Mucosa of descending colon (tissue), 3 donors: Measurements from ENCODE around the gene SSTR3. TPM values are rescaled to one million over a fixed set of nuclear protein-coding genes. Genes with fewer than 3 reads are reported as not detected.

Source experiments
- ATAC-seq: fragments of 200-7000 bp; cut with Tn5 transposase; one replicate; pipeline ENCODE4 v1.9.1; 2020; ENCODE audit warnings: mild to moderate bottlenecking, moderate library complexity
- DNase-seq, 3 donors: peaks; one replicate each; pipeline ENCODE4 v3.0.0-alpha.2; 2020
- H3K36me3 ChIP-seq: fragments of 200-600 bp; one replicate; pipeline ENCODE4 v1.8.0; 2021; ENCODE audit warnings: low read depth, mild to moderate bottlenecking
- H3K4me1 ChIP-seq: fragments of 200-600 bp; one replicate; pipeline ENCODE4 v1.8.0; 2021; ENCODE audit warnings: low read depth, mild to moderate bottlenecking
- H3K4me3 ChIP-seq: fragments of 200-600 bp; one replicate; pipeline ENCODE4 v1.8.0; 2021; ENCODE audit warnings: mild to moderate bottlenecking
- H3K9me3 ChIP-seq: fragments of 200-600 bp; one replicate; pipeline ENCODE4 v1.8.0; 2021; ENCODE audit warnings: mild to moderate bottlenecking
- CTCF ChIP-seq: fragments of 200-600 bp; IDR thresholded peaks from one replicate; pipeline ENCODE4 v1.8.0; 2022; ENCODE audit warnings: antibody characterized with exemption, mild to moderate bottlenecking
- intact Hi-C, 2 donors: fragments of 100-400 bp; cut with DNase I in 1 of 2; cut with micrococcal nuclease in 1 of 2; formaldehyde crosslinking; loops; one replicate each; pipeline versions ENCODE4 v1.11.0 to v1.11.1; 2022; cut with DNase I, micrococcal nuclease
- total RNA-seq, 3 donors: library from RNA; stranded (reverse); fragmentation: NEBNext Ultra II Directional in 2 of 3; extraction: Animal tissue kit (Norgen Biotek cat#: 25700) in 2 of 3; gene quantifications; one replicate each; pipeline versions ENCODE4 v1.2.1 to v1.2.4, GENCODE V29; 2021 to 2023
- donor health status: DM: no; HTN: no; CAD: no; lungs with moderate emphysema.
- donor health status: DM: no; HTN: no; CAD: no.
- donor health status: DM: no; HTN: yes; CAD: no.

Gene SSTR3
- total RNA-seq, 3 donors from 2014 or later = 0.09 to 0.10 TPM; not detected in 1

GRCh38 chr22:37165066-37165465 lies 47.2 kb downstream of the SSTR3 start:
- Histone ChIP-seq H3K4me3 (no peak overlapping the region), H3K4me1 (peaks cover 21% of the 10 kb centered on the region), H3K36me3 (no peaks in the 10 kb centered on the region), H3K9me3 (no peaks in the 10 kb centered on the region)
- intact Hi-C loops = no loop called here
- ATAC-seq (no peak), DNase-seq (peak in 2 of 3 donors; percentile 21 to 24)
- no peak for TF ChIP-seq CTCF

- ATAC-seq (no peak), DNase-seq (no peak)
- intact Hi-C loops = no loop called here
- TF ChIP-seq CTCF = no peak
- Histone ChIP-seq H3K36me3 (no peaks in the 10 kb centered on the region), H3K9me3 (no peaks in the 10 kb centered on the region), H3K4me3 (no peak overlapping the region), H3K4me1 (peaks cover 21% of the 10 kb centered on the region)
Observed at GRCh38 chr22:37164505-37164887, 47.8 kb downstream of the SSTR3 start.

DNA sequence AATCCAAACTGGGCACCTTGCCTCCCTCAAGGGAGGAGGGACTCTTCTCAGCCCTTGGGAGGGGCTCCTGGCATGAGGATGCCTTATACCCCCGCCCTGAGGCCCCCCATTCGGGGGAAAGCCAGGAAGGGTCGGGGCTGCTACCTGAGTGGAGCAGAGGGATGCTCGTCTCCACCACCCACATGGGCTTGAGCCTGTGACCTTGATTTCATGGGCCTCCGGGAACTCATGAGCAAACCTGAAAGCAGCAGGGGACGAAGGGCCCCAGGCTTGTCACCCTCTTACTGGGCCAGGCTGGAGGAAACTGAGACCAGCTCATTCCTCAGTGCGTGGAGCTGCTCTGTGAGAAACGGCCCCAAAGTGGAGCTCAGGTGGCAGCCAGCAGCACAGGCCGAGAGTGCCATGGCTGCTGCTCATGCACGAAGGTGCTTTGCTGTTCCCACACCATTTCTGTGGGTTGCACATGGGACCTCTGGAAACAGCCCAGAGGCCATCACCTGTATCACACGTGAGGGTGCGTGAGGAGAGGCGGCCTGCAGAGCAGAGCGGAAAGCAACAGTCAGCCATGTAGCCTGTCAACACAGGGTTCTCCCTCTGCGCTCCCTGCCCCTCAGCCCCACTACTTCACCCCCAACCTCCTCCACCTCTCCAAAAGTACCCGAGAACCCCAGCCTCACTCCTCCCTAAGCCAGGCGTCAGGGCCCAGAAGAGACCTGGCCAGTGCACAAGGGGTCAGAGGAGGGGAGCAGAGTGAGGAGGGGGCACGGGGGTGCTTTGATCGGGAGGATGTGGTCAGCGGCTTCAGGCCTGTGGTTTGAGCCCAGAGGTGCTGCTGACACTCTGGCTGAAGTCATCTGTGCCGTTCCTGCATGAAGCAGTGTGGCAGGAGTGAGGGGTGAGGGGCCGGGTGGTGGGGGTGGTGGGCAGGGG lies 48.4 kb downstream of the SSTR3 start:
- Histone ChIP-seq H3K36me3 (no peaks in the 10 kb centered on the region), H3K4me3 (no peak overlapping the region), H3K4me1 (peaks cover 21% of the 10 kb centered on the region), H3K9me3 (no peaks in the 10 kb centered on the region)
- ATAC-seq (no peak), DNase-seq (peak in 2 of 3 donors; percentile 48 to 65)
- intact Hi-C loops = no loop called here
- TF ChIP-seq CTCF = no peak

DNA sequence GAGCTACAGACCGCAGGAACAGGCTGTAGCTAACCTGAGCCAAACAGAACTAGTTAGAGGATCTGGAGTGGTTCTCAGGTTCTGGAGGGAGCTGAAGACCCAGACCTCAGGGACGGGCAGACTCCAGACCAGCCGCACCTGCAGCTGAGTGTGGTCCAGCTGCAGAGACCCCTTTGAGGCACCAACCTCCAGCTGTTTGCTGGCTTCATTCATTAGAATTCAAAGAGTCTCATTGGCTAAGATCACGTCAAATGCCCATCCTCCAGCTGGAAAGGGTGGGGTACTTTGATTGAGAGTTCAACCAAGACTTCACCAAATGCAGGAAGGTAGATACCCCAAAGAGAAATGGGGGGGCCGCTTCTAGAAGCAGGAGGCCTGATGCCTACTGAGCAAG lies 49.2 kb downstream of the SSTR3 start:
- H3K9me3 ChIP-seq = no peaks in the 10 kb centered on the region
- ATAC-seq = no peak
- no peaks in the 10 kb centered on the region for H3K36me3 ChIP-seq
- no peak for DNase-seq
- peaks cover 15% of the 10 kb centered on the region for H3K4me1 ChIP-seq
- H3K4me3 ChIP-seq = no peak overlapping the region
- TF ChIP-seq CTCF = no peak
- intact Hi-C loops = no loop called here

DNA sequence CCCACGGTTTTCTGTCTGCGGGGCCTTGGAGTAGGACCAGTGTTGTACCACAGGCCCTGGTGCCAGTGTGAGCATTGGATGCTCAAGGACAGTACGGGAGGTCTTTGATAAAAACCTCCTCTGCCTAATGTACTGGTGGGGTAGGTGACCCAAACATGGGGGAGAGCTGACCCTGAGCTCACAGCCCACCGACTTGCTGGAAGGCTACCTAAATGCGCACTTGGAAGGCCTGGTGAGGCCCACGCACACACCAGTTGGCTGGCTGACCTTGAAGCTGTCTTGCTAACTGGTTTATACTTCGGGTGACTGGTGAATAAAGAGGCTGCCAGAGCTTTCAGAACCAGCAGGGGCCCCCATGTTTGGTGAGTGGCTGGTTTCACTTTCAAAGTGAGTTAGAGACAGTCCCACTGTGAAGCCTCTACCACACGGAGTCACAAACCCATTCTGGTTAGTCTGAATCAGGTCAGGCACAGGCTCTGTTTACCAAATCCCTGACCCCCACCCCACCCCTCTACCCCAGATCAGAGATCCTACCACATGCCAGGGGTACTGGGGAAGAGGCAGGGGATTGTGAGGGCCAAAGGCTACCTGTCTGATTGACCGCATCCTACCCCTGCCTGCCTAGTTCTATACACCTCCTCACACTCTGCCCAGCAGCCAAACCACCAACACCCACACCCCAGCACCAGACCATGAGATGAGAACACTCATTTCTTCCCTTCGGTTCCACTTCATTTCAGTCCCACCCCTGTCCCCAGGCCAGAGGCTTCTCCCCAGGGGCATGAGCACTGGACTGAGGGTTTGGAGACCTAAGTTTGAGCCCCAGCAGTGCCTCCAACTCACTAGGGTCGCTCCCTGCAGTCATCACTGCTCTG lies 49.8 kb downstream of the SSTR3 start:
- Histone ChIP-seq H3K4me3 (no peak overlapping the region), H3K36me3 (no peaks in the 10 kb centered on the region), H3K9me3 (no peaks in the 10 kb centered on the region), H3K4me1 (peaks cover 9% of the 10 kb centered on the region)
- ATAC-seq (peak; percentile 42), DNase-seq (peak in 2 of 3 donors; percentile 46 to 59)
- TF ChIP-seq CTCF = no peak
- intact Hi-C loops = no loop called here
